Esophagus squamous epithelium (tissue), 4 donors: ENCODE results near the gene MYZAP.

Source experiments
- CTCF ChIP-seq, 6 experiments: fragments of 450-650 bp in 4 of 6; fragments of 200-600 bp in 2 of 6; sonication (generic) in 2 of 6; IDR thresholded peaks; one replicate each; pipeline ENCODE4 v1.5.1; 2016 to 2019; ENCODE audit warnings: antibody characterized with exemption in 6 of 6, mild to moderate bottlenecking in 4 of 6, moderate library complexity in 4 of 6
- POLR2A ChIP-seq, 4 donors: fragments of 450-650 bp; IDR thresholded peaks; one replicate each; pipeline ENCODE4 v1.6.1; 2017; ENCODE audit warnings: antibody characterized with exemption in 4 of 4, mild to moderate bottlenecking in 4 of 4, moderate library complexity in 3 of 4

GRCh38 chr15:57545995-57546394, 45.7 kb upstream of the MYZAP start:
- no peak for TF ChIP-seq CTCF (IDR thresholded peaks at IDR 0.05)
- TF ChIP-seq POLR2A (IDR thresholded peaks at IDR 0.05), result no peak
